GM12878 (cell line): Measurements from ENCODE around the gene TBL1XR1. TPM values are rescaled to one million over a fixed set of nuclear protein-coding genes. Genes with fewer than 3 reads are reported as not detected.

Experiments used
- ATAC-seq: fragments of 200-7000 bp; cut with Tn5 transposase; 3 replicates; pipeline ENCODE4 v1.9.1; 2020; ENCODE audit warnings: mild to moderate bottlenecking, moderate library complexity
- BruUV-seq: library from RNA; stranded (reverse); fragments of 400-500 nt; replicated peaks from 2 replicates; lab custom pipeline; 2021; lab: Mats Ljungman, UMichigan
- CTCF ChIA-PET: fragments of 300-600 bp; sonication (Branson Sonifier 250); formaldehyde crosslinking; extraction: SDS; loops from one replicate; lab custom pipeline; 2021; ENCODE audit warnings: inconsistent platforms; lab: Yijun Ruan, JAX
- POLR2A ChIA-PET: fragments of 350-600 bp; formaldehyde crosslinking; extraction: SDS; loops from one replicate; lab custom pipeline; 2021; ENCODE audit warnings: inconsistent platforms; lab: Charles Lee
- RAD21 ChIA-PET: fragments of 300-600 bp; sonication (Branson Sonifier 250); formaldehyde crosslinking; loops from one replicate; lab custom pipeline; 2023; ENCODE audit warnings: antibody characterized with exemption; ENCODE audit not compliant: unreplicated experiment; lab: Charles Lee
- SMC1A ChIA-PET: fragments of 300-600 bp; sonication (Branson Sonifier 250); formaldehyde crosslinking; loops from one replicate; lab custom pipeline; 2023; ENCODE audit not compliant: unreplicated experiment, uncharacterized antibody; lab: Charles Lee
- DNase-seq: peaks from one replicate; pipeline ENCODE4 v3.0.0-alpha.2; 2011; ENCODE audit warnings: low read depth, low spot score
- FAIRE-seq: peaks from 3 replicates; lab custom pipeline; 2011; peaks lifted over from hg19 to GRCh38; lab: Jason Lieb, UNC
- H2AFZ ChIP-seq: 2 replicates; pipeline ENCODE4 v1.6.0; 2011; ENCODE audit warnings: low read depth, low read length, control low read depth; ENCODE audit not compliant: control insufficient read depth
- H3K27ac ChIP-seq: 2 replicates; pipeline ENCODE4 v1.5.1; 2011; ENCODE audit warnings: control low read depth; ENCODE audit not compliant: control insufficient read depth, insufficient read depth
- H3K27me3 ChIP-seq, 2 experiments: replicated peaks in 1 of 2; 2 replicates each; pipeline versions ENCODE4 v1.6.0 to v1.6.1; 2011; ENCODE audit warnings: low read length in 1 of 2; ENCODE audit not compliant: control insufficient read depth in 2 of 2, insufficient read depth in 2 of 2
- H3K36me3 ChIP-seq, 2 experiments: 2 replicates each; pipeline ENCODE4 v1.5.1; 2011; ENCODE audit warnings: low read length in 1 of 2; ENCODE audit not compliant: control insufficient read depth in 2 of 2, insufficient read depth in 2 of 2
- H3K4me1 ChIP-seq: 2 replicates; pipeline ENCODE4 v1.6.1; 2011; ENCODE audit warnings: mild to moderate bottlenecking, low read length, moderate library complexity, mixed read lengths; ENCODE audit not compliant: control insufficient read depth, insufficient read depth
- H3K4me2 ChIP-seq: 2 replicates; pipeline ENCODE4 v1.6.0; 2011; ENCODE audit warnings: control low read depth; ENCODE audit not compliant: control insufficient read depth, insufficient read depth
- H3K4me3 ChIP-seq: fragments of 200-600 bp; sonication (generic); 2 replicates; pipeline ENCODE4 v1.5.1; 2016
- H3K79me2 ChIP-seq: 2 replicates; pipeline ENCODE4 v1.6.0; 2011; ENCODE audit warnings: low read length; ENCODE audit not compliant: control insufficient read depth, insufficient read depth
- H3K9ac ChIP-seq: 2 replicates; pipeline ENCODE4 v1.8.0; 2011; ENCODE audit warnings: low read length, control low read depth, mixed read lengths; ENCODE audit not compliant: control insufficient read depth, insufficient read depth
- H3K9me3 ChIP-seq: replicated peaks from 3 replicates; pipeline ENCODE4 v1.5.1; 2011; ENCODE audit warnings: mild to moderate bottlenecking, low read length; ENCODE audit not compliant: control insufficient read depth, insufficient read depth
- H4K20me1 ChIP-seq: 2 replicates; pipeline ENCODE4 v1.6.0; 2011; ENCODE audit not compliant: control insufficient read depth, insufficient read depth
- CHD2 ChIP-seq: IDR thresholded peaks from 2 replicates; pipeline ENCODE4 v1.6.1; 2011; ENCODE audit warnings: low read depth, low read length, improper control_type of control experiment, borderline replicate concordance
- CTCF ChIP-seq, 3 experiments: IDR thresholded peaks in 2 of 3; conservative IDR thresholded peaks in 1 of 3; 2 replicates each; pipeline ENCODE4 v1.5.1; 2011; ENCODE audit warnings: low read depth in 3 of 3, low read length in 3 of 3, mild to moderate bottlenecking in 3 of 3, control low read depth in 2 of 3, moderate library complexity in 2 of 3, inconsistent platforms in 1 of 3, mixed read lengths in 1 of 3; ENCODE audit not compliant: control insufficient read depth in 2 of 3, insufficient read depth in 1 of 3; ENCODE audit errors: extremely low read depth in 1 of 3
- ETV6 ChIP-seq, 2 experiments: fragments of 450-650 bp in 1 of 2; IDR thresholded peaks in 1 of 2; conservative IDR thresholded peaks in 1 of 2; 2 replicates each; pipeline ENCODE4 v1.6.1; 2014; ENCODE audit warnings: antibody characterized with exemption in 1 of 2, borderline replicate concordance in 1 of 2, low read depth in 1 of 2, mild to moderate bottlenecking in 1 of 2, moderate library complexity in 1 of 2
- FOXK2 ChIP-seq: fragments of 450-650 bp; IDR thresholded peaks from 2 replicates; pipeline ENCODE4 v1.6.1; 2017; ENCODE audit warnings: mild to moderate bottlenecking, moderate library complexity
- HDAC2 ChIP-seq: fragments of 200-600 bp; sonication (generic); IDR thresholded peaks from 2 replicates; pipeline ENCODE4 v1.6.1; 2017
- KAT2A ChIP-seq: conservative IDR thresholded peaks from 2 replicates; pipeline ENCODE4 v1.6.1; 2011; ENCODE audit warnings: low read depth, low read length; ENCODE audit not compliant: control insufficient read depth
- KDM1A ChIP-seq: fragments of 200-600 bp; sonication (generic); IDR thresholded peaks from 2 replicates; pipeline ENCODE4 v1.6.1; 2016; ENCODE audit warnings: borderline replicate concordance
- MYC ChIP-seq: IDR thresholded peaks from 2 replicates; pipeline ENCODE4 v1.6.1; 2011; ENCODE audit warnings: mild to moderate bottlenecking, low read length, moderate library complexity, inconsistent platforms; ENCODE audit not compliant: insufficient read depth, insufficient replicate concordance, insufficient read length, severe bottlenecking
- NR2C1 ChIP-seq: fragments of 450-650 bp; IDR thresholded peaks from 2 replicates; pipeline ENCODE4 v1.6.1; 2017; ENCODE audit warnings: antibody characterized with exemption, mild to moderate bottlenecking, moderate library complexity
- PAX5 ChIP-seq: IDR thresholded peaks from 2 replicates; pipeline ENCODE4 v1.6.1; 2011; ENCODE audit warnings: low read depth, low read length, borderline replicate concordance
- REST ChIP-seq: IDR thresholded peaks from 2 replicates; pipeline ENCODE4 v1.6.1; 2012; ENCODE audit warnings: mild to moderate bottlenecking, low read depth, low read length
- RUNX3 ChIP-seq: IDR thresholded peaks from 2 replicates; pipeline ENCODE4 v1.6.1; 2012; ENCODE audit warnings: low read length, inconsistent platforms
- SMAD5 ChIP-seq: IDR thresholded peaks from 2 replicates; pipeline ENCODE4 v1.6.1; 2016; ENCODE audit warnings: antibody characterized with exemption, low read depth
- SMARCA5 ChIP-seq: fragments of 450-650 bp; IDR thresholded peaks from 2 replicates; pipeline ENCODE4 v1.6.1; 2017; ENCODE audit warnings: mild to moderate bottlenecking
- STAT3 ChIP-seq: IDR thresholded peaks from 2 replicates; pipeline ENCODE4 v1.6.1; 2011; ENCODE audit warnings: low read depth, low read length, improper control_type of control experiment
- YY1 ChIP-seq: IDR thresholded peaks from 2 replicates; pipeline ENCODE4 v1.6.1; 2011; ENCODE audit warnings: low read depth, mild to moderate bottlenecking, low read length
- WGBS: methylation state at CpG from one replicate; pipeline ENCODE4 v1.1.6; 2016; ENCODE audit warnings: low lambda C conversion rate; ENCODE audit not compliant: insufficient replicate concordance, insufficient coverage; ENCODE audit errors: missing lambda C conversion rate; 5-methylcytosine and 5-hydroxymethylcytosine counted together
- in situ Hi-C: fragments of 300-500 bp; cut with MboI; formaldehyde crosslinking; loops from 9 replicates; pipeline ENCODE4 v1.14.3; 2018; ENCODE audit warnings: mixed read lengths
- intact Hi-C: fragments of 100-400 bp; cut with micrococcal nuclease; formaldehyde crosslinking; loops from one replicate; pipeline ENCODE4 v1.14.2; 2022; ENCODE audit not compliant: unreplicated experiment
- polyA plus RNA-seq, 11 experiments: library from polyadenylated mRNA; depleted of rRNA in 4 of 11; unstranded in 6 of 11; stranded (reverse) in 5 of 11; fragments of >200 nt; fragmentation: Nextera tagmentation in 4 of 11; fragmentation: Illumina TruSeq in 1 of 11; extraction: Ambion mirVana in 4 of 11; extraction: Trizol in 1 of 11; gene quantifications; 1 replicate in 1 of 11; 2 replicates in 10 of 11; pipeline versions ENCODE4 v1.2.1 to v1.2.3, GENCODE V29; 2011 to 2016; ENCODE audit warnings: inconsistent platforms in 2 of 11, missing spikeins in 2 of 11, low read depth in 1 of 11
- total RNA-seq, 4 experiments: library from RNA; depleted of rRNA in 3 of 4; stranded (reverse); fragments of >200 nt in 3 of 4; fragmentation: Illumina TruSeq in 1 of 4; extraction: Trizol in 1 of 4; gene quantifications; 2 replicates each; pipeline versions ENCODE4 v1.2.1 to v1.2.3, GENCODE V29; 2013 to 2021
- TF ChIP-seq, protein P1 (sequence below): IDR thresholded peaks from 2 replicates; pipeline ENCODE4 v1.6.1; 2011; ENCODE audit warnings: mild to moderate bottlenecking, low read depth, low read length, moderate library complexity; ENCODE audit not compliant: insufficient replicate concordance
- TF ChIP-seq, protein P2 (sequence below): IDR thresholded peaks from 2 replicates; pipeline ENCODE4 v1.6.1; 2012; ENCODE audit warnings: low read depth, low read length, improper control_type of control experiment

TBL1XR1 gene
- total and polyA plus RNA-seq, 10 of the 15 experiments (the other 5 are each of a cell fraction or from before 2014, with no cell fraction given) = 13.0 to 115 (median 60.4) TPM

DNA sequence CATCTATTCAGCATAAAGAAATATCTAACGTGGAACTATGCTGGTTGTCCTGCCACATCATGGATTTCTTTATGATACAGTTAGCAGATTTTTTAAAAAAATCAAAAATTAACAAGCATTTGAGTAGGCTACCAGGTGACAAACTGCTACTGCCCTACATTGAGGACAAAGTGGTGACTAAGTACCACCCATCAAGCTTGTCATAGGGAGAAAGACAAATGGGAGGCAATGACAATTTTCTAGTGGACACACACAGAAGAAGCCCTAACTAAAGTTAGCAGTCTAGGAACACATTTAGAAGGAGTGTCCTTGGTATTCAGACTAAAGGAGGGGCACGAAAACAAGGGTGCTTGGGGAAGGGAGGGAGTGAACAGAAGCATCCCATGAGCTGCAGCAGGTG lies 131.2 kb downstream of the TBL1XR1 start:
- in situ Hi-C loops = no loop called here
- ChIA-PET POLR2A (interaction anchor here (0.6 kb wide), 1 partner anchor 321 kb away, joined by 4 read pairs; no protein-coding TSS in a partner anchor), RAD21 (no interaction called here), CTCF (interaction anchor here (1.5 kb wide), 1 partner anchor 128 kb away, joined by 3 read pairs; no protein-coding TSS in a partner anchor)
- H3K4me3 ChIP-seq = no peak overlapping the region
- no peaks in the 10 kb centered on the region for H3K27me3 ChIP-seq
- no peak for DNase-seq
- WGBS = 67% methylated on average over 2 of the region's 2 CpGs
- H3K79me2 ChIP-seq = peaks cover 17% of the 10 kb centered on the region
- no peaks in the 10 kb centered on the region for H3K9me3 ChIP-seq
- no peak overlapping the region for H3K9ac ChIP-seq
- H2AFZ ChIP-seq = no peak overlapping the region
- H3K36me3 ChIP-seq = no peaks in the 10 kb centered on the region
- TF ChIP-seq SMARCA5 (no peak), PAX5 (no peak), CTCF (IDR thresholded peaks at IDR 0.05 in 2 of 3, conservative IDR thresholded peaks at IDR 0.05 in 1 of 3; ENCODE audit: control insufficient read depth in 2 of 3, extremely low read depth in 1 of 3, insufficient read depth in 1 of 3, low read depth in 3 of 3, low read length in 3 of 3) (no peak), SMAD5 (no peak), REST (no peak), ETV6 (conservative IDR thresholded peaks at IDR 0.05 in 1 of 2, IDR thresholded peaks at IDR 0.05 in 1 of 2; ENCODE audit: borderline replicate concordance in 1 of 2, low read depth in 1 of 2) (no peak), HDAC2 (no peak), NR2C1 (no peak), KAT2A (no peak), FOXK2 (no peak), RUNX3 (no peak), MYC (no peak), STAT3 (no peak), KDM1A (no peak), YY1 (no peak), CHD2 (no peak)
- TF ChIP-seq, protein P1, sequence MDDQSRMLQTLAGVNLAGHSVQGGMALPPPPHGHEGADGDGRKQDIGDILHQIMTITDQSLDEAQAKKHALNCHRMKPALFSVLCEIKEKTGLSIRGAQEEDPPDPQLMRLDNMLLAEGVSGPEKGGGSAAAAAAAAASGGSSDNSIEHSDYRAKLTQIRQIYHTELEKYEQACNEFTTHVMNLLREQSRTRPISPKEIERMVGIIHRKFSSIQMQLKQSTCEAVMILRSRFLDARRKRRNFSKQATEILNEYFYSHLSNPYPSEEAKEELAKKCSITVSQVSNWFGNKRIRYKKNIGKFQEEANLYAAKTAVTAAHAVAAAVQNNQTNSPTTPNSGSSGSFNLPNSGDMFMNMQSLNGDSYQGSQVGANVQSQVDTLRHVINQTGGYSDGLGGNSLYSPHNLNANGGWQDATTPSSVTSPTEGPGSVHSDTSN = no peak
- TF ChIP-seq, protein P2, sequence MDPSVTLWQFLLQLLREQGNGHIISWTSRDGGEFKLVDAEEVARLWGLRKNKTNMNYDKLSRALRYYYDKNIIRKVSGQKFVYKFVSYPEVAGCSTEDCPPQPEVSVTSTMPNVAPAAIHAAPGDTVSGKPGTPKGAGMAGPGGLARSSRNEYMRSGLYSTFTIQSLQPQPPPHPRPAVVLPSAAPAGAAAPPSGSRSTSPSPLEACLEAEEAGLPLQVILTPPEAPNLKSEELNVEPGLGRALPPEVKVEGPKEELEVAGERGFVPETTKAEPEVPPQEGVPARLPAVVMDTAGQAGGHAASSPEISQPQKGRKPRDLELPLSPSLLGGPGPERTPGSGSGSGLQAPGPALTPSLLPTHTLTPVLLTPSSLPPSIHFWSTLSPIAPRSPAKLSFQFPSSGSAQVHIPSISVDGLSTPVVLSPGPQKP = no peak
- TF ChIP-seq, all 136 proteins: peak for 0
- Histone ChIP-seq H3K4me1 (no peaks in the 10 kb centered on the region), H3K27ac (no peak overlapping the region), H3K4me2 (no peak overlapping the region), H4K20me1 (no peaks in the 10 kb centered on the region)
- intact Hi-C loops = no loop called here
- BruUV-seq = no TSS peak
- ATAC-seq (no peak), FAIRE-seq (no peak)
- SMC1A ChIA-PET = interaction anchor here (0.5 to 1.0 kb wide), 3 partner anchors 79 to 611 kb away, joined by 3 read pairs; no protein-coding TSS in a partner anchor
